ENCODE data around the gene HRH3.

HRH3 gene

GRCh38 chr20:62203378-62204030 is 16.6 kb downstream of the HRH3 start:
- H3K27me3 ChIP-seq (ENCODE audit: insufficient read depth, low read length), result no peaks in the 10 kb centered on the region
- no peak overlapping the region for H3K27ac ChIP-seq (ENCODE audit: low read depth, low read length)
- H3K4me1 ChIP-seq (ENCODE audit: control insufficient read depth, insufficient read depth, low read length, unreplicated experiment), result peaks cover 31% of the 10 kb centered on the region
- no peaks in the 10 kb centered on the region for H3K79me2 ChIP-seq (ENCODE audit: control insufficient read depth, insufficient read depth, low read length, unreplicated experiment)
- no peak overlapping the region for H2AFZ ChIP-seq (ENCODE audit: low read length, unreplicated experiment)
- 0 out of 2 replicates have a peak, but pooled peaks cover 13% of the 10 kb centered on the region for H3K36me3 ChIP-seq (ENCODE audit: insufficient read depth, low read length)
- no peak overlapping the region for H3K4me3 ChIP-seq (ENCODE audit: low read depth, low read length)

GRCh38 chr20:62202676-62203377 is 17.3 kb downstream of the HRH3 start:
- H3K27ac ChIP-seq (ENCODE audit: low read depth, low read length), result no peak overlapping the region
- H3K79me2 ChIP-seq (ENCODE audit: control insufficient read depth, insufficient read depth, low read length, unreplicated experiment), result no peaks in the 10 kb centered on the region
- peaks cover 28% of the 10 kb centered on the region for H3K4me1 ChIP-seq (ENCODE audit: control insufficient read depth, insufficient read depth, low read length, unreplicated experiment)
- 0 out of 2 replicates have a peak, but pooled peaks cover 18% of the 10 kb centered on the region for H3K36me3 ChIP-seq (ENCODE audit: insufficient read depth, low read length)
- no peaks in the 10 kb centered on the region for H3K27me3 ChIP-seq (ENCODE audit: insufficient read depth, low read length)
- no peak overlapping the region for H3K4me3 ChIP-seq (ENCODE audit: low read depth, low read length)
- H2AFZ ChIP-seq (ENCODE audit: low read length, unreplicated experiment), result no peak overlapping the region

DNA sequence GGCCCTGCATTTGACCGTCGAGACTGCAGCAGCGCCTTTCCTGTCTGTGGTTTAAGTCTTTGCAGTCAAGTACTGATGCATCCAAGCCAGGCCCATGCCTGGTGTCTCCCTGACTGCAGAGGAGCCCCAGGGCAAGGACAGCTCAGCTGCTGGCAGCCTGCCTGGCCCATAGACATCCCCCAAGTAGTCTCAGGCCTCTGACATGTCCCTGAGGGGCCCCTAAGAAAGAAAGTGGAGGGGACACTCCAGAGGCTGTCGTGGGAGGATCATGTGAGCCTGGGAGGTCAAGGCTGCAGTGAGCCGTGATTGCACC is 18.0 kb downstream of the HRH3 start:
- no peak overlapping the region for H3K27ac ChIP-seq (ENCODE audit: low read depth, low read length)
- 0 out of 2 replicates have a peak, but pooled peaks cover 19% of the 10 kb centered on the region for H3K36me3 ChIP-seq (ENCODE audit: insufficient read depth, low read length)
- H3K4me1 ChIP-seq (ENCODE audit: control insufficient read depth, insufficient read depth, low read length, unreplicated experiment), result peaks cover 20% of the 10 kb centered on the region
- no peak overlapping the region for H2AFZ ChIP-seq (ENCODE audit: low read length, unreplicated experiment)
- no peaks in the 10 kb centered on the region for H3K79me2 ChIP-seq (ENCODE audit: control insufficient read depth, insufficient read depth, low read length, unreplicated experiment)
- H3K27me3 ChIP-seq (ENCODE audit: insufficient read depth, low read length), result no peaks in the 10 kb centered on the region
- H3K4me3 ChIP-seq (ENCODE audit: low read depth, low read length), result no peak overlapping the region

GRCh38 chr20:62201173-62202082 is 18.6 kb downstream of the HRH3 start:
- Histone ChIP-seq H3K27ac (ENCODE audit: low read depth, low read length) (no peak overlapping the region), H2AFZ (ENCODE audit: low read length, unreplicated experiment) (no peak overlapping the region), H3K36me3 (ENCODE audit: insufficient read depth, low read length) (0 out of 2 replicates have a peak, but pooled peaks cover 19% of the 10 kb centered on the region), H3K27me3 (ENCODE audit: insufficient read depth, low read length) (no peaks in the 10 kb centered on the region), H3K4me1 (ENCODE audit: control insufficient read depth, insufficient read depth, low read length, unreplicated experiment) (peaks cover 19% of the 10 kb centered on the region), H3K4me3 (ENCODE audit: low read depth, low read length) (no peak overlapping the region), H3K79me2 (ENCODE audit: control insufficient read depth, insufficient read depth, low read length, unreplicated experiment) (no peaks in the 10 kb centered on the region)

DNA sequence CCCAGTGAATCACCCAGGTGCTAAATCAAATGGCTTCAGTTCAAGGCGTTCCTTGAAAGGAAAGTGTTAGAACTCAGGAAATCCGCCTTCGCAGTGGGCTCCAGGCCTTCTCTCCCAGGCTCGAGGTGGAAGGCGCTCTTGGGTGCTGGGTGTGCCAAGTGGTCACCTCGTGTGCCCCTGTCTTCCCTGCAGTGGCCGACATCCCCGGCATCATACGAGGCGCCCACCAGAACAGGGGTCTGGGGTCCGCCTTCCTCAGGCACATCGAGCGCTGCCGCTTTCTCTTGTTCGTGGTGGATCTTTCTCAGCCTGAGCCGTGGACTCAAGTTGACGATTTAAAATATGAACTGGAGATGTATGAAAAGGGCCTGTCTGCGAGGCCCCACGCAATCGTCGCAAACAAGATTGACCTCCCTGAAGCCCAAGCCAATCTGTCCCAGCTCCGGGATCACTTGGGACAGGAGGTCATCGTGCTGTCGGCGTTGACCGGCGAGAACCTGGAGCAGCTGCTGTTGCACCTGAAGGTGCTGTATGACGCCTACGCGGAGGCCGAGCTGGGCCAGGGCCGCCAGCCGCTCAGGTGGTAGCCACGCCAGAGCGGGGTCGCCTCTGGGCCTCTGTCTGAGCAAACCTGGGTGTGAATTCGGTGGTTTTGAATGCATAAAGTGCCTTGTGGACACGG is 19.4 kb downstream of the HRH3 start:
- Histone ChIP-seq H3K79me2 (ENCODE audit: control insufficient read depth, insufficient read depth, low read length, unreplicated experiment) (no peaks in the 10 kb centered on the region), H3K27ac (ENCODE audit: low read depth, low read length) (no peak overlapping the region), H3K36me3 (ENCODE audit: insufficient read depth, low read length) (0 out of 2 replicates have a peak, but pooled peaks cover 19% of the 10 kb centered on the region), H3K4me3 (ENCODE audit: low read depth, low read length) (no peak overlapping the region), H2AFZ (ENCODE audit: low read length, unreplicated experiment) (no peak overlapping the region), H3K27me3 (ENCODE audit: insufficient read depth, low read length) (no peaks in the 10 kb centered on the region), H3K4me1 (ENCODE audit: control insufficient read depth, insufficient read depth, low read length, unreplicated experiment) (peaks cover 19% of the 10 kb centered on the region)

GRCh38 chr20:62198931-62199330 is 21.1 kb downstream of the HRH3 start:
- peaks cover 19% of the 10 kb centered on the region; the same call in 1 of the 2 replicates for H3K36me3 ChIP-seq (ENCODE audit: insufficient read depth, low read length)
- no peaks in the 10 kb centered on the region for H3K79me2 ChIP-seq (ENCODE audit: control insufficient read depth, insufficient read depth, low read length, unreplicated experiment)
- H3K27me3 ChIP-seq (ENCODE audit: insufficient read depth, low read length), result no peaks in the 10 kb centered on the region
- H3K4me1 ChIP-seq (ENCODE audit: control insufficient read depth, insufficient read depth, low read length, unreplicated experiment), result peaks cover 19% of the 10 kb centered on the region
- no peak overlapping the region for H3K27ac ChIP-seq (ENCODE audit: low read depth, low read length)
- no peak overlapping the region for H3K4me3 ChIP-seq (ENCODE audit: low read depth, low read length)
- H2AFZ ChIP-seq (ENCODE audit: low read length, unreplicated experiment), result no peak overlapping the region

DNA sequence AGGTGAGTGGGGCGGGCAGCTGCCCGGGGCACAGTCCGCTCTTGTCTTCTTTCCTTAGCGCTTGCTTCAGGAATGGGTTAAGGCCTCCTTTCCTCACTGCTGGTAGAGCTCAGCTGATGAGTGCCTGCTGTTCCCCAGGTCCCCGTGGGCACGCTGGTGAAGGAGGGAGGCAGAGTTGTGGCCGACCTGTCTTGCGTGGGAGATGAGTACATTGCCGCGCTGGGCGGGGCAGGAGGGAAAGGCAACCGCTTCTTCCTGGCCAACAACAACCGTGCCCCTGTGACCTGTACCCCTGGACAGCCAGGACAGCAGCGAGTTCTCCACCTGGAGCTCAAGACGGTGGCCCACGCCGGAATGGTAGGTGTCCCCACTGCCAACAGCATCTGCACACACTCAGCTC is 21.6 kb downstream of the HRH3 start:
- no peak overlapping the region for H3K4me3 ChIP-seq (ENCODE audit: low read depth, low read length)
- peaks cover under 1% of the 10 kb centered on the region for H3K79me2 ChIP-seq (ENCODE audit: control insufficient read depth, insufficient read depth, low read length, unreplicated experiment)
- no peak overlapping the region for H3K27ac ChIP-seq (ENCODE audit: low read depth, low read length)
- no peaks in the 10 kb centered on the region for H3K27me3 ChIP-seq (ENCODE audit: insufficient read depth, low read length)
- no peak overlapping the region for H2AFZ ChIP-seq (ENCODE audit: low read length, unreplicated experiment)
- H3K4me1 ChIP-seq (ENCODE audit: control insufficient read depth, insufficient read depth, low read length, unreplicated experiment), result peaks cover 16% of the 10 kb centered on the region
- H3K36me3 ChIP-seq (ENCODE audit: insufficient read depth, low read length), result peaks cover 19% of the 10 kb centered on the region; the same call in 1 of the 2 replicates

GRCh38 chr20:62197801-62198200 is 22.3 kb downstream of the HRH3 start:
- Histone ChIP-seq H3K27ac (ENCODE audit: low read depth, low read length) (no peak overlapping the region), H3K36me3 (ENCODE audit: insufficient read depth, low read length) (peaks cover 19% of the 10 kb centered on the region; the same call in 1 of the 2 replicates), H3K4me3 (ENCODE audit: low read depth, low read length) (no peak overlapping the region), H2AFZ (ENCODE audit: low read length, unreplicated experiment) (no peak overlapping the region), H3K4me1 (ENCODE audit: control insufficient read depth, insufficient read depth, low read length, unreplicated experiment) (peaks cover 10% of the 10 kb centered on the region), H3K27me3 (ENCODE audit: insufficient read depth, low read length) (no peaks in the 10 kb centered on the region), H3K79me2 (ENCODE audit: control insufficient read depth, insufficient read depth, low read length, unreplicated experiment) (peaks cover 2% of the 10 kb centered on the region)

DNA sequence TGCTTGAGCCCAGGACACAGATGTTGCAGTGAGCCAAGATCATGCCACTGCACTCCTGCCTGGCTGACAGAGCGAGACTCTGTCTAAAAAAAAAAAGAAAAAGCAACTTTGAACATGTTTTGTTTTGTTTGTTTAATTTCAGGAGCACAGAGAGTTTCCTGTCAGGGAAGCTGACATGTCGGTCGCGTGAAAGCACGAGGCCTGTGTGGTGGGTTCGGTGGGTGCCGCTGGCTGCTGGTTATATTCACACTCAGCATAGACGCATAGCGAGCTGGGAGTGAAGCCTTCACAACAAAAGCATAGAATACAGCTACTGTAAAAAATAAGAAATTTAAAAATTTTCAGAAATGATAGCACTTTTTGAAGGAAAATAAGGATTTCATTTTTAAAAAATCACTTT is 22.8 kb downstream of the HRH3 start:
- Histone ChIP-seq H3K79me2 (ENCODE audit: control insufficient read depth, insufficient read depth, low read length, unreplicated experiment) (peaks cover 3% of the 10 kb centered on the region), H3K4me1 (ENCODE audit: control insufficient read depth, insufficient read depth, low read length, unreplicated experiment) (peaks cover 7% of the 10 kb centered on the region), H3K4me3 (ENCODE audit: low read depth, low read length) (no peak overlapping the region), H2AFZ (ENCODE audit: low read length, unreplicated experiment) (no peak overlapping the region), H3K27ac (ENCODE audit: low read depth, low read length) (no peak overlapping the region), H3K36me3 (ENCODE audit: insufficient read depth, low read length) (peaks cover 19% of the 10 kb centered on the region; the same call in 1 of the 2 replicates), H3K27me3 (ENCODE audit: insufficient read depth, low read length) (no peaks in the 10 kb centered on the region)

DNA sequence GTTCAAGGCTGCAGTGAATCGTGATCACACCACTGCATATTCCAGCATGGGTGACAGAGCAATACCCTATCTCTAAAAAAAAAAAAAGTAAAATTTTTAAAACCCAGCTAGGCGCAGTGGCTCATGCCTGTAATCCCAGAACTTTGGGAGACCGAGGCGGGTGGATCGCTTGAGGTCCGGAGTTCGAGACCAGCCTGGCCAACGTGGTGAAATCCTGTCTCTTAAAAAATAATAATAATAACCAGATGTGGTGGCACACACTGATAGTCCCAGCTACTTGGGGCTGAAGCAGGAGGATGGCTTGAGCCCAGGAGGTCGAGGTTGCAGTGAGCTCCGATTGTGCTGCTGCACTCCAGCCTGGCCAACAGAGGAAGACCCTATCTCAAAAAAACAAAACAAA is 23.8 kb downstream of the HRH3 start:
- no peak overlapping the region for H2AFZ ChIP-seq (ENCODE audit: low read length, unreplicated experiment)
- no peak overlapping the region for H3K4me3 ChIP-seq (ENCODE audit: low read depth, low read length)
- peaks cover 13% of the 10 kb centered on the region for H3K79me2 ChIP-seq (ENCODE audit: control insufficient read depth, insufficient read depth, low read length, unreplicated experiment)
- no peaks in the 10 kb centered on the region for H3K27me3 ChIP-seq (ENCODE audit: insufficient read depth, low read length)
- no peak overlapping the region for H3K27ac ChIP-seq (ENCODE audit: low read depth, low read length)
- H3K36me3 ChIP-seq (ENCODE audit: insufficient read depth, low read length), result peaks cover 19% of the 10 kb centered on the region; the same call in 1 of the 2 replicates
- no peaks in the 10 kb centered on the region for H3K4me1 ChIP-seq (ENCODE audit: control insufficient read depth, insufficient read depth, low read length, unreplicated experiment)

Measured in ACC112 (cell line).